Keratinocyte (primary cell): ENCODE measurements around the gene FGF22. TPM values are rescaled to one million over a fixed set of nuclear protein-coding genes. Genes with fewer than 3 reads are reported as not detected.

Experiments
- DNase-seq: peaks from one replicate; pipeline ENCODE4 v3.0.0-alpha.2; 2011; ENCODE audit warnings: low read depth, missing footprints, low spot score
- FAIRE-seq: peaks from 2 replicates; lab custom pipeline; 2011; peaks lifted over from hg19 to GRCh38; lab: Jason Lieb, UNC
- H2AFZ ChIP-seq: 2 replicates; pipeline ENCODE4 v1.6.0; 2012; ENCODE audit warnings: low read length, control low read depth, inconsistent platforms; ENCODE audit not compliant: control insufficient read depth
- H3K27ac ChIP-seq: 2 replicates; pipeline ENCODE4 v1.5.1; 2011; ENCODE audit warnings: low read length; ENCODE audit not compliant: control insufficient read depth, insufficient read depth
- H3K27me3 ChIP-seq: 3 replicates; pipeline ENCODE4 v1.6.0; 2011; ENCODE audit warnings: low read length; ENCODE audit not compliant: control insufficient read depth, insufficient read depth; ENCODE audit errors: extremely low read depth
- H3K36me3 ChIP-seq, 2 experiments: 2 replicates in 1 of 2; 3 replicates in 1 of 2; pipeline ENCODE4 v1.5.1; 2011; ENCODE audit warnings: low read length in 2 of 2, mild to moderate bottlenecking in 1 of 2; ENCODE audit not compliant: control insufficient read depth in 2 of 2, insufficient read depth in 2 of 2; ENCODE audit errors: extremely low read depth in 1 of 2
- H3K4me1 ChIP-seq: 3 replicates; pipeline ENCODE4 v1.5.1; 2011; ENCODE audit warnings: low read length; ENCODE audit not compliant: control insufficient read depth, insufficient read depth; ENCODE audit errors: extremely low read depth
- H3K4me2 ChIP-seq: 3 replicates; pipeline ENCODE4 v1.6.0; 2011; ENCODE audit warnings: low read depth, low read length; ENCODE audit not compliant: control insufficient read depth, insufficient read depth; ENCODE audit errors: extremely low read depth
- H3K4me3 ChIP-seq, 3 experiments: fragments of 200-600 bp in 1 of 3; sonication (generic) in 1 of 3; 2 replicates in 2 of 3; 3 replicates in 1 of 3; pipeline ENCODE4 v1.5.1; 2011 to 2016; ENCODE audit warnings: low read length in 3 of 3, mild to moderate bottlenecking in 3 of 3, control low read depth in 2 of 3, inconsistent platforms in 1 of 3, low read depth in 1 of 3, mixed read lengths in 1 of 3, mixed run types in 1 of 3, moderate library complexity in 1 of 3; ENCODE audit not compliant: control insufficient read depth in 2 of 3, insufficient read depth in 2 of 3; ENCODE audit errors: extremely low read depth in 1 of 3
- H3K79me2 ChIP-seq: 2 replicates; pipeline ENCODE4 v1.6.0; 2012; ENCODE audit warnings: low read length; ENCODE audit not compliant: control insufficient read depth, insufficient read depth
- H3K9ac ChIP-seq: 3 replicates; pipeline ENCODE4 v1.6.0; 2011; ENCODE audit warnings: low read length; ENCODE audit not compliant: control insufficient read depth, insufficient read depth; ENCODE audit errors: extremely low read depth
- H3K9me1 ChIP-seq: 3 replicates; pipeline ENCODE4 v1.6.0; 2011; ENCODE audit warnings: low read length; ENCODE audit not compliant: control insufficient read depth, insufficient read depth; ENCODE audit errors: extremely low read depth
- H3K9me3 ChIP-seq: 2 replicates; pipeline ENCODE4 v1.5.1; 2012; ENCODE audit warnings: low read depth, low read length; ENCODE audit not compliant: control insufficient read depth
- H4K20me1 ChIP-seq: 3 replicates; pipeline ENCODE4 v1.6.0; 2011; ENCODE audit warnings: low read length; ENCODE audit not compliant: control insufficient read depth, insufficient read depth; ENCODE audit errors: extremely low read depth
- CTCF ChIP-seq, 3 experiments: IDR thresholded peaks in 1 of 3; conservative IDR thresholded peaks in 1 of 3; optimal IDR thresholded peaks in 1 of 3; 2 replicates in 2 of 3; 3 replicates in 1 of 3; pipeline versions ENCODE3 to v1.5.1; 2011; ENCODE audit warnings: low read length in 3 of 3, mild to moderate bottlenecking in 3 of 3, moderate library complexity in 2 of 3, control low read depth in 1 of 3, inconsistent platforms in 1 of 3; ENCODE audit not compliant: insufficient read depth in 2 of 3; ENCODE audit errors: extremely low read depth in 1 of 3
- EZH2 ChIP-seq: IDR thresholded peaks from one replicate; pipeline ENCODE4 v1.6.1; 2012; ENCODE audit warnings: inconsistent platforms, mild to moderate bottlenecking, low read length, moderate library complexity
- dilution Hi-C: fragments of 300-500 bp; cut with MboI; formaldehyde crosslinking; loops from one replicate; pipeline ENCODE4 v1.7.0; 2020; ENCODE audit warnings: low sequenced_read_pairs; ENCODE audit not compliant: extremely low pct_ligation_motif_present
- polyA plus RNA-seq, 5 experiments: library from polyadenylated mRNA; depleted of rRNA in 3 of 5; stranded (reverse) in 3 of 5; stranded (forward) in 1 of 5; unstranded in 1 of 5; fragments of >200 nt; gene quantifications; 1 replicate in 1 of 5; 2 replicates in 3 of 5; 3 replicates in 1 of 5; pipeline versions ENCODE4 v1.2.1 to v1.2.3, GENCODE V29; 2011 to 2012; ENCODE audit warnings: missing spikeins in 2 of 5, low read depth in 1 of 5, low replicate concordance in 1 of 5

Gene FGF22
- polyA plus RNA-seq, 1 donor (not counting 4 experiments of a cell fraction or from before 2014, with no cell fraction given): not detected

- Histone ChIP-seq H3K79me2 (peaks cover 84% of the 10 kb centered on the region), H3K27me3 (no peaks in the 10 kb centered on the region), H3K27ac (no peak overlapping the region), H2AFZ (no peak overlapping the region), H3K9me3 (no peaks in the 10 kb centered on the region), H3K36me3 (peaks cover 31 to 37% of the 10 kb centered on the region in 2 experiments), H3K9me1 (peaks cover 2% of the 10 kb centered on the region), H3K4me1 (peaks cover 3% of the 10 kb centered on the region), H3K4me2 (no peak overlapping the region), H3K4me3 (no peak overlapping the region), H4K20me1 (peaks cover 53% of the 10 kb centered on the region), H3K9ac (no peak overlapping the region)
- FAIRE-seq (no peak), DNase-seq (no peak)
- TF ChIP-seq EZH2 (no peak), CTCF (optimal IDR thresholded peaks at IDR 0.05 in 1 of 3, IDR thresholded peaks at IDR 0.05 in 1 of 3, conservative IDR thresholded peaks at IDR 0.05 in 1 of 3; ENCODE audit: extremely low read depth in 1 of 3, insufficient read depth in 2 of 3, low read length in 3 of 3) (no peak)
- dilution Hi-C loops: no loop called here
These were observed 13.7 kb downstream of the FGF22 start for GRCh38 chr19:653425-653824.

- H3K9me1 ChIP-seq: peaks cover 6% of the 10 kb centered on the region
- H4K20me1 ChIP-seq: peaks cover 71% of the 10 kb centered on the region
- dilution Hi-C loops: no loop called here
- no peaks in the 10 kb centered on the region for H3K27me3 ChIP-seq
- H3K4me2 ChIP-seq: no peak overlapping the region
- no peak overlapping the region for H3K4me3 ChIP-seq
- H3K9me3 ChIP-seq: no peaks in the 10 kb centered on the region
- peaks cover 25% of the 10 kb centered on the region for H3K4me1 ChIP-seq
- no peak for FAIRE-seq
- H3K36me3 ChIP-seq: peaks cover 28 to 42% of the 10 kb centered on the region in 2 experiments
- TF ChIP-seq CTCF (optimal IDR thresholded peaks at IDR 0.05 in 1 of 3, IDR thresholded peaks at IDR 0.05 in 1 of 3, conservative IDR thresholded peaks at IDR 0.05 in 1 of 3; ENCODE audit: extremely low read depth in 1 of 3, insufficient read depth in 2 of 3, low read length in 3 of 3): no peak
- TF ChIP-seq EZH2: no peak
- H2AFZ ChIP-seq: no peak overlapping the region
- no peak overlapping the region for H3K9ac ChIP-seq
- H3K79me2 ChIP-seq: peaks cover 98% of the 10 kb centered on the region
- no peak overlapping the region for H3K27ac ChIP-seq
- DNase-seq: no peak
These were observed 16.0 kb downstream of the FGF22 start for GRCh38 chr19:655691-656090.
